Activated naive CD8-positive, alpha-beta T cell treated with anti-CD3 and anti-CD28 coated beads, Interleukin-2, amount 50 U/mL, for 24 hours (primary cell): Measurements from ENCODE around the gene PPIL6.

ENCODE experiments used
- ATAC-seq: fragments of 150-1000 bp; cut with Tn5 transposase; one replicate; pipeline ENCODE4 v1.10.0; 2021
- DNase-seq: peaks from one replicate; pipeline ENCODE4 v3.0.0; 2021
- H3K27ac Mint-ChIP-seq: one replicate; pipeline ENCODE4 v1.8.0; 2021; ENCODE audit warnings: mild to moderate bottlenecking, mixed read lengths
- H3K27me3 Mint-ChIP-seq: one replicate; pipeline ENCODE4 v1.8.0; 2021; ENCODE audit warnings: mixed read lengths
- H3K36me3 Mint-ChIP-seq: one replicate; pipeline ENCODE4 v1.8.0; 2021; ENCODE audit warnings: low read depth, mixed read lengths
- H3K4me1 Mint-ChIP-seq: one replicate; pipeline ENCODE4 v1.8.0; 2021; ENCODE audit warnings: mixed read lengths
- H3K4me3 Mint-ChIP-seq: one replicate; pipeline ENCODE4 v1.8.0; 2021; ENCODE audit warnings: mild to moderate bottlenecking, moderate library complexity, mixed read lengths
- H3K9me3 Mint-ChIP-seq: one replicate; pipeline ENCODE4 v1.8.0; 2021; ENCODE audit warnings: mixed read lengths

Gene PPIL6

DNA sequence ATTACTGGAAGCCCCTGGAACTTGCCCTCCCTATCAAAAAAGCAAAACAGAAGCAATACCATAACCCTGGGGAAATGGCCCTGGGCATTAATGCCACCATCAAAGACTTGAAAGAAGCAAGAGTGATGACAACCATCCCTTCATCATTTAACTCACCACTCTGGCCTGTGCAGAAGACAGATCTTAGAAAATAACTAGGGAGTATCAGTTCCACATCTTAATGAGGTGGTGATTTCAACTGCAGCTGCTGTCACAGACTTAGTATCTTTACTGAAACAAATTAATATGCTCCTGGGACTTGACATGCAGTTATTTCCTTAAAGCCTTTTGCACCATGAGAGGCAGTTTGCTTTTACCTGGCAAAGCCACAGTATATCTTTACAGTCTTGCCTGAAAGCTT, 82.2 kb downstream of the PPIL6 start:
- DNase-seq (no peak), ATAC-seq (no peak)
- Mint-ChIP-seq H3K27ac (no peak overlapping the region), H3K36me3 (peaks cover 77% of the 10 kb centered on the region), H3K4me1 (peaks cover 5% of the 10 kb centered on the region), H3K27me3 (no peaks in the 10 kb centered on the region), H3K4me3 (no peak overlapping the region), H3K9me3 (no peaks in the 10 kb centered on the region)

DNA sequence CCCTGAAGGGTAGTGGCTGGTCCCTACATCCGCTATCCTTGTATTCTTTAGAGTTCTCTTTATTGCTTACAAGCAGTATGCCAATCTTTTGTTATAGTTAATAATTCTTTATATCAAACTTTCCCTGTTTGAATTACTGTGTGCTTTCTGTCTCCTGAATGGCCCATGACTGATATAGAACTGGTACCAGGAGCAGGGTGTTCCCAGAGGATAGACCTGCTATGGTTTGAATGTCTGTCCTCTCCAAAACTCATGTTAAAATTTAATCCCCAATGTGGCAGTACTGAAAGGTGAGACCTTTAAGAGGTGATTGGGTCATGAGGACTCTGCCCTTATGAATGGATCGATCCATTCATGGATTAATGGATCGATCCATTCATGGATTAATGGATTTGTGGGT, 84.2 kb downstream of the PPIL6 start:
- H3K27ac Mint-ChIP-seq: no peak overlapping the region
- no peaks in the 10 kb centered on the region for H3K9me3 Mint-ChIP-seq
- peaks cover 5% of the 10 kb centered on the region for H3K4me1 Mint-ChIP-seq
- H3K27me3 Mint-ChIP-seq: no peaks in the 10 kb centered on the region
- ATAC-seq (no peak), DNase-seq (no peak)
- H3K4me3 Mint-ChIP-seq: no peak overlapping the region
- peaks cover 71% of the 10 kb centered on the region for H3K36me3 Mint-ChIP-seq

DNA sequence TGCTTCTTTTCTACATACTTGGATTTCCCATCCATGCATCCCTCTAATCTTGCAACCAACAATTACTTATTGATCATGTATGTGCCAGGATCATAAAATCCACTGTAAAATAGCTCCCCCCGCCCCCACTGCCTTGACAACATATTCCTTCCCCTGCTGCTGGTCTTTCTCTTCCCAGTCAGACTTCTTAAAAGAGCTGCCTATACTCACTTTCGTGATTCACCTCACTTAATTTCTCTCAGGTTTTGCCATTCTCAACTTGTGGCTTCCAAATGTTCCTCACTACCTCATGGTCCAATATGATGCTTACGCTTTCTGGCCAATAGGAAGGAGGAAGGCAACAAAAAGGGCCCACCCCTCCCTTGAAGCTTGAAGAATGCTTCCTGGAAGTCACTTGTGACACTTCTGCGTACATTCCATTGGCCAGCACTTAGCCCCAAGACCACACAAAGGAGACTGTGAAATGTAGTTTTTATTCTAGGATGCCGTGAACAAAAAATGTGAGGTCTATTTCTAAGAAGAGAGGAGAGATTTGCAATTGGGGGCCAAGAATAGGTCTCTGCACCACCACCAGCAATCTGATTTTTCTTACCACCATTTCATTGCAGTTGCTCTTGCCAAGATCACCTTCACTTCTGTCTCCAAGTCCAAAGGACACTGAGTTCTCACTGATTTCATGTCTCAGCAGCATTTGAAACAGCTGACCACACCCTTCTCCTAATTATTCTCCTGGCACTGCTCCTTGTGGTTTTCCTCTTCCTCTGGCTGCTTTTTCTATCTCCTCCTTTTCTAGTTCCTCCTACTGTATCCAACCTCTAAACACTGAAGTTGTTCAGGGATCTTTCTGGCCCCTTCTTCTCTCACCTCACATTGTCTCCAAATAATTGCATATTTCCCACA, 88.9 kb downstream of the PPIL6 start:
- DNase-seq (no peak), ATAC-seq (no peak)
- peaks cover 25% of the 10 kb centered on the region for H3K36me3 Mint-ChIP-seq
- H3K27ac Mint-ChIP-seq: no peak overlapping the region
- no peaks in the 10 kb centered on the region for H3K9me3 Mint-ChIP-seq
- H3K4me1 Mint-ChIP-seq: peaks cover 3% of the 10 kb centered on the region
- H3K4me3 Mint-ChIP-seq: no peak overlapping the region
- H3K27me3 Mint-ChIP-seq: no peaks in the 10 kb centered on the region

DNA sequence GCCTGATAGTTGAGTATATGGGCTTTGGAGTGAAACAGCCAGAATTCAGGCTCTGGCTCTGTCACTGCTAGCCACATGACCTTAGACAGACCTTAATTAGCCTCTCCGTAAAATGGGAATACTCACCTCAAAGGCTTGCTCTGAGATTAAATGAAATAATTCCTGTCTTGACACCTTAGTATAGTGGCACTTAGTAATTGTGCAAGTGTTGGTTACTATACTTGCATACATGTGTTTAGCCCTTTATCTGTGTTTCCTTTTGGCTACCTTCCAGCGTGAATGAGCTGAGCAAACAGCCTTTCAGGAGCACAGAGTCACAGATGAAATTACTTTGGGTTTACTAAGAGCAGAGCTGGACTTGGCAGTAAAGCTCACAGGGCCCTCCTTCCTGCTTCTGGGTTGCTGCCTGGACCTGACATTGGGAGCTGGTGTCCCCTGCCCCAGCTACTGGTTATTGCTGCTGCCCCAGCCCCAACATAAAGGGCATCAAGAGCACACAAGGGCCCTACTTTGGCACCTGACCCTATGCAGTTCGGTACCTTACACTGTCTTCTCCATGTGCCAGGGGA, 90.9 kb downstream of the PPIL6 start:
- Mint-ChIP-seq H3K27me3 (no peaks in the 10 kb centered on the region), H3K9me3 (no peaks in the 10 kb centered on the region), H3K4me3 (no peak overlapping the region), H3K36me3 (peaks cover 15% of the 10 kb centered on the region), H3K4me1 (peaks cover 6% of the 10 kb centered on the region), H3K27ac (no peak overlapping the region)
- DNase-seq (no peak), ATAC-seq (no peak)

DNA sequence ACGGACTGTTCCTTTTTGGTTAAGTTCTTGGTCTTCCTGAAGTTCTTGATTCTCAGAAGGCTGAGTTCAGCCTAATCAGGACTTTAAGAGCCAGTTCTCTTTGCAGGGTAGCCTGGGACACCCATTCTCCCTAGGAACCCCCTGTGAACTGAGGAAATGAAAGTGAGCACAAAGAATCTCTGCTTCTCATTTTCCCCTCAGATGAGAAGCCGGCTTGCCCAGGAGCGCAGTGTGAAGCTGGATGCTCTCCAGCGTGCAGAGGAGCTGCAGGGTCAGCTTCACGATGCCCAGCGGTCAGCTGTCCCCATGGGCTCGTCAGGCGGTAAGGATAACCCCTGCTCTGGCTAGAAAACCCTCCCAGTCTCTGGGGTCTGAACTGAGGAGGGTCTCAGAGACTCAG, 92.2 kb downstream of the PPIL6 start:
- Mint-ChIP-seq H3K9me3 (no peaks in the 10 kb centered on the region), H3K36me3 (peaks cover 7% of the 10 kb centered on the region), H3K27ac (no peak overlapping the region), H3K4me3 (no peak overlapping the region), H3K27me3 (no peaks in the 10 kb centered on the region), H3K4me1 (peaks cover 6% of the 10 kb centered on the region)
- no peak for ATAC-seq
- no peak for DNase-seq

DNA sequence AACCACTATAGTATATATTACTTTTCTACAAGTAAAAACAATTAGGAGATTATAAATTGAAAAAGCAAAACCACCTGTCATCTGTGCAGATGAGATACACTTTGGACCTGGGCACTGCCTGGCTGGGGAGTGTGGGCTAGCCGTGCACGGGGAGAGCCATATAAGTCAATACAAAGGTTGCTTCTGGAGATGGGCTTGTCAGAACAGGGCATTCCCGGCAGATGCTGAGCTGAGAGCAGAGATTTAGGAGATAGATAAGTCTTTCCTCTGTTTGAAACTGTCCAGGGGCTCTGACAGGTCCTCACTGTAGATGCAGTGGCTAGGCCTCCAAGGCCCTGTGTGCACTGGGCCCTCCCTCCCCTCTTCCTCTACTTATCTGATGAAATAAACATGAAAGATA, 92.6 kb downstream of the PPIL6 start:
- H3K4me1 Mint-ChIP-seq: peaks cover 6% of the 10 kb centered on the region
- H3K36me3 Mint-ChIP-seq: peaks cover 4% of the 10 kb centered on the region
- no peak overlapping the region for H3K4me3 Mint-ChIP-seq
- DNase-seq (no peak), ATAC-seq (no peak)
- no peak overlapping the region for H3K27ac Mint-ChIP-seq
- no peaks in the 10 kb centered on the region for H3K27me3 Mint-ChIP-seq
- H3K9me3 Mint-ChIP-seq: no peaks in the 10 kb centered on the region

DNA sequence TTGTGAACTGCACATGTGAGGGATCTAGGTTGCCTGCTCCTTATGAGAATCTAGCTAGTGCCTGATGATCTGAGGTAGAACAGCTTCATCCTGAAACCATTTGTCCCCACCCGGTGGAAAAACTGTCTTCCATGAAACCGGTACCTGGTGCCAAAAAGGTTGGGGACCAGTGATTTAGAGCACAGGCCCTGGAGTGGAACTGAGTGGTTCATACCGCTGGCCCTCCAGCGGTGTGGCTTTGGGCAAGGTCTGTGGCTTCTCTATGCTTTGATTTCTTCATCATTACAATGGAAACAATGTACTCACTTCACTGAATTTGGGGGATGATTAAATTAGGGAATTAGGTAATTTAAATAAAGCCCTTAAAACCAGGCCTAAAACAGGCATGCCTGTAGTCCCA, 94.4 kb downstream of the PPIL6 start:
- Mint-ChIP-seq H3K9me3 (no peaks in the 10 kb centered on the region), H3K4me3 (no peak overlapping the region), H3K27ac (no peak overlapping the region), H3K4me1 (peaks cover 3% of the 10 kb centered on the region), H3K36me3 (no peaks in the 10 kb centered on the region), H3K27me3 (no peaks in the 10 kb centered on the region)
- DNase-seq (no peak), ATAC-seq (peak; percentile 57)

DNA sequence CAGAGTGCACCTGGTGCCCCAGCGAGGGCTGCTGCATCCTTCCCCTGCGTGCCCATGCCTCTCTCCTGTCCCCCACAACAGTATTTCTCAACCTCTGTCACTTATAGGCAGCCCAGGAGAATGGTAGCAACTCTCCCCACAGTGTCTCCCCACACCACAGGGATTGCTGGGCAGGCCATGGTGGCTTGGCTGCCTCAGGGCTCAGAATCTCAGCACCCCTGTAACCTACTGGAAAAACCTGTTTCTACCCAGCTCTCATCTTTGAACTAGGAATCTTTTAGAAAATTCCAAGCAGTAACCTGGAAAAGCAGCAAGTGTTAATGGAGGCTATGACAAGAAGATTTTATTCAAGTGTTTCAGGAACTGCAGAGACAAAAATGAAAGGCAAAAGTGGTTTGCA, 96.2 kb downstream of the PPIL6 start:
- H3K9me3 Mint-ChIP-seq: no peaks in the 10 kb centered on the region
- no peaks in the 10 kb centered on the region for H3K36me3 Mint-ChIP-seq
- no peak for ATAC-seq
- no peak overlapping the region for H3K4me3 Mint-ChIP-seq
- peaks cover 3% of the 10 kb centered on the region for H3K4me1 Mint-ChIP-seq
- H3K27ac Mint-ChIP-seq: no peak overlapping the region
- H3K27me3 Mint-ChIP-seq: no peaks in the 10 kb centered on the region
- no peak for DNase-seq

DNA sequence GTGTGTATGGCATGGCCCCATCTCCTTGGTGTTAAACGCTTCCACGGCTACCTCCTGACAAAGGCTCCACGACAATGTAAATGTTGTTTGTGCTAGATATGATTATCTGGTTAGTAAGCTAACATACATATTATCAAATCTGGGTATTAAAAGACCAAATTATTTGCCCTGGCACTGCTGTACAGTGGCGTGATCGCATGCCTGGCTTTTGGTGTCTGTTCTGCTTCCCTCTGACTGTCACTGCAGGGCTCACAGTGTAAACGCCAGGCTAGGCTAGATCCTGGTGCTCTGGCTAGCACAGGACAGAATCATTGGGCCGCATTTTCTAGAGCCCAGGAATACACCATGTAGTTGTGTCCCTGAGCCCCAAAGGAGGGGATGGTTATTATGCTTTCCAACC, 96.9 kb downstream of the PPIL6 start:
- no peak for ATAC-seq
- H3K27ac Mint-ChIP-seq: no peak overlapping the region
- no peaks in the 10 kb centered on the region for H3K36me3 Mint-ChIP-seq
- H3K9me3 Mint-ChIP-seq: no peaks in the 10 kb centered on the region
- no peak for DNase-seq
- peaks cover 3% of the 10 kb centered on the region for H3K4me1 Mint-ChIP-seq
- no peaks in the 10 kb centered on the region for H3K27me3 Mint-ChIP-seq
- H3K4me3 Mint-ChIP-seq: no peak overlapping the region

DNA sequence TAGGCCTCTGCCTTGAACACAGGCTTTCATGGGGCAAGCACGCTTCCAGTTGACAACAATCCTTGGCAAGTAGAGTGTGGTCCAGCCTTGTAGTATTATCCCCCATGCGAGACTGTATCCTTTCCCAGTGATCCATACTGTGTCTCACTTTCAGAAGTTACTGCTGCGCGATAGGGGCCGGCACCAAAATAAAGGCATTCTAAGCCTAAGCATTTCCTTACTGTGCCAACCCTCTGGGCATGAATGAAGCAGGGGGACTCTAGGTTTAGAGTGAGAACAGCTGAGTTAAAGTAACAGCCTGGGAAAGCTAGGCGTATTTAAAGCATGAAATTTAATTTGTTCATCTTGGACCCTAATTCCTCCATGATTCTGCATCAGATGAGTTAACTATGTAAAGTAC, 97.5 kb downstream of the PPIL6 start:
- Mint-ChIP-seq H3K27ac (no peak overlapping the region), H3K27me3 (no peaks in the 10 kb centered on the region), H3K36me3 (no peaks in the 10 kb centered on the region), H3K4me1 (peaks cover 3% of the 10 kb centered on the region), H3K4me3 (no peak overlapping the region), H3K9me3 (no peaks in the 10 kb centered on the region)
- ATAC-seq (no peak), DNase-seq (no peak)

DNA sequence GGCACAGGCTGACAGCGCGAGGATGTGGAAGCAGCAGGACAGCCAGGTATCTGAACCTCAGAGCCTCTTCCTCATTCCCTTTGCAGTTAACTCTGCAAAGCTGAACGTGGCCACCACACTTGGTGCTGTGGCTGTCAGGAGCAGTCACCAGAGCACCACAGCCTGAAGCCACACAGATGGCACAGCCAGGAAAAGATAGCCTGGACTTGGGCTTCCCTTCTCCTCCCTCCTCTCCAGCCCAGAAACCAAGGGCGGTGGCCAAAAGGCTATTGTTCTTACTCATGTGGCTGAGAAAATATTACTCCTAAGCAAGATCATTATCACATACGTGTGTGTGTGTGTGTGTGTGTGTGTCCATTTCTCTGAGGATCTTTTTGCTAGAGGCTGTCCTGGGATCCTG, 97.9 kb downstream of the PPIL6 start:
- Mint-ChIP-seq H3K4me3 (no peak overlapping the region), H3K36me3 (no peaks in the 10 kb centered on the region), H3K27me3 (no peaks in the 10 kb centered on the region), H3K4me1 (peaks cover 3% of the 10 kb centered on the region), H3K9me3 (no peaks in the 10 kb centered on the region), H3K27ac (no peak overlapping the region)
- ATAC-seq (no peak), DNase-seq (no peak)

DNA sequence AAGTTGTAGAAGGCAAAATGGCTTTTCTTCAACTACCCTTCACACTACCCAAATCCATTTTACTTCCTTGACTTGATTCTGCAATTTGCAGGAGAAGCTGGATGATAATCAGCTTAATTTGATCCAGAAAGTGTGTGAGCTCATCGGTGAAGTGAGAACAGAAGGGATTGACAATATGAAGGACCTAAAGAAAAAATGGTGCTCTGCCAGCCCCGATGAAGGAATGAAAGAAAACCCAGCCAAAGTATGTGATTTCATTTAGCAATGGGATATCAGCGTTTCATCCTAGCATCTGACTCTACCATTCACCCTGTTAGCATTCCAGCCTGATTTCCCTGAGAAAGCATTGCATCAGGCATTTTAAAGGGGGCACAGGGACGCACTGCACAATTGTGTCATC, 99.6 kb downstream of the PPIL6 start:
- H3K27ac Mint-ChIP-seq: no peak overlapping the region
- H3K36me3 Mint-ChIP-seq: no peaks in the 10 kb centered on the region
- no peaks in the 10 kb centered on the region for H3K9me3 Mint-ChIP-seq
- no peak for DNase-seq
- H3K4me3 Mint-ChIP-seq: no peak overlapping the region
- no peak for ATAC-seq
- H3K4me1 Mint-ChIP-seq: no peaks in the 10 kb centered on the region
- no peaks in the 10 kb centered on the region for H3K27me3 Mint-ChIP-seq
